ENCODE measurements around the gene TFPT.

DNA sequence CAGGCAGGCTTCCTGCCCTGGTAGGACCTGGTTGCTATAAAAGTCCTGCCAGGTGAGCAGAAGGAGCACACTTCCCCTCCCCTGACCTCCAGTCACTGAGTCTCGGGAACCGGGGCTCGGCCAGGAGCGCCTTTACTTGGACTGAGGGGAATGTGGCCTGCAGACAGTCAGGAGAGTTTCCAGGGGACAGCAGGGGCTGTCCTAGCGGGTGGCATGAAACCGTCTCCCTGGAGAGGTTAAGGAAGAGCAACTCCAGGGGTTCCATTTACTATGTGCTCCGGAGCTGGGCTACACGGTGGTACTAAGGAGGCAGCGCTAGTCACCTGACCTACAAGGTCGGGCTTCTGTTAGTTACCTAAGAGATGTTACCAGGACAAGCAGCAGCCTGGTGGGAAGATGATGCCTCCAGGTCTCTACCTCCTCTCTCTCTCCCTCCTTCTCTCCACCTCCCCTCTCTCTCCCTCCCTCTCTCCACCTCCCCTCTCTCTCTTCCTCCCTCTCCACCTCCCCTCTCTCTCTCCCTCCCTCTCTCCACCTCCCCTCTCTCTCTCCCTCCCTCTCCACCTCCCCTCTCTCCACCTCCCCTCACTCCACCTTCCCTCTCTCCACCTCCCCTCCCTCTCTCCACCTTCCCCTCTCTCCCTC is 18.0 kb upstream of the TFPT start:
- no peak for TF ChIP-seq CTCF (IDR thresholded peaks at IDR 0.05)
- TF ChIP-seq POLR2A (IDR thresholded peaks at IDR 0.05), result no peak
